Esophagus muscularis mucosa (tissue), 3 donors: ENCODE data around the gene KIAA0753.

Source experiments
- CTCF ChIP-seq, 3 experiments: fragments of 200-600 bp in 2 of 3; fragments of 450-650 bp in 1 of 3; sonication (generic) in 2 of 3; IDR thresholded peaks; one replicate each; pipeline ENCODE4 v1.5.1; 2017 to 2019; ENCODE audit warnings: antibody characterized with exemption in 3 of 3, mild to moderate bottlenecking in 2 of 3, moderate library complexity in 1 of 3
- POLR2AphosphoS5 ChIP-seq, 2 donors: sonication (generic); formaldehyde crosslinking; IDR thresholded peaks; one replicate each; pipeline ENCODE4 v1.6.1; 2017; ENCODE audit warnings: antibody characterized with exemption in 2 of 2

- TF ChIP-seq CTCF (IDR thresholded peaks at IDR 0.05) (no peak), POLR2AphosphoS5 (IDR thresholded peaks at IDR 0.05) (no peak)
These were observed 95.2 kb downstream of the KIAA0753 start for GRCh38 chr17:6545291-6545690.
